ENCODE results near the gene TTC27. TPM values are rescaled to one million over a fixed set of nuclear protein-coding genes. Genes with fewer than 3 reads are reported as not detected.

TTC27 gene
- total and polyA plus RNA-seq, 3 experiments from 2014 or later = 22.1 to 41.7 (median 40.9) TPM

DNA sequence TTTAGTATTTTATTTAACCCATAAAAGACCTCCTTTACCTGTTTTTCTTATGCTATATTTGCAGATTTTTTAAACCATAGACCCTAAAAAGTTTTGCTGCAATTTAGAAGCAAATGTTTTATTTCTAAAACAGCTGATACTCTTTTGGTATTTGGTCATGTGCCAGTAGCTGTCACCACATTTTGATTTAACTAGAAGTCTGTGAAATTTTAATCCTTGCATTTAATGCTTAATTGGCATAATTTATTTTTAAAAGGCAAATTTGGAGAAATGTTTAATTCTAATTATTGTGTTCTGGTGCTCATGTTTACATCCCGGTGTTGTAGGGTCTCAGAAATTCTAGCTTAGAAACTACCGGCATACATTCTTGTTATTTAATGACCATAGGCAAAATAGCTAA lies 111.8 kb downstream of the TTC27 start:
- peaks cover 22 to 75% (median 43%) of the 10 kb centered on the region in 3 donors for H3K36me3 Mint-ChIP-seq
- Histone ChIP-seq H3K9me3 (ENCODE audit: low read length) (no peaks in the 10 kb centered on the region), H3K4me3 (ENCODE audit: low read length) (no peak overlapping the region), H3K4me1 (ENCODE audit: insufficient read depth, low read length) (no peaks in the 10 kb centered on the region), H3K36me3 (ENCODE audit: insufficient read depth, low read length) (peaks cover 8% of the 10 kb centered on the region), H3K27ac (ENCODE audit: low read depth, low read length) (no peak overlapping the region), H3K27me3 (ENCODE audit: insufficient read depth, low read length, poor library complexity, severe bottlenecking) (no peaks in the 10 kb centered on the region)
- no peaks in the 10 kb centered on the region for H3K9me3 Mint-ChIP-seq
- DNase-seq = no peak
- H3K4me1 Mint-ChIP-seq = no peaks in the 10 kb centered on the region
- no peaks in the 10 kb centered on the region for H3K27me3 Mint-ChIP-seq
- no peak overlapping the region for H3K27ac Mint-ChIP-seq
- H3K4me3 Mint-ChIP-seq = no peak overlapping the region
- POLR2A ChIA-PET = no interaction called here
- CTCF ChIA-PET = no interaction called here

DNA sequence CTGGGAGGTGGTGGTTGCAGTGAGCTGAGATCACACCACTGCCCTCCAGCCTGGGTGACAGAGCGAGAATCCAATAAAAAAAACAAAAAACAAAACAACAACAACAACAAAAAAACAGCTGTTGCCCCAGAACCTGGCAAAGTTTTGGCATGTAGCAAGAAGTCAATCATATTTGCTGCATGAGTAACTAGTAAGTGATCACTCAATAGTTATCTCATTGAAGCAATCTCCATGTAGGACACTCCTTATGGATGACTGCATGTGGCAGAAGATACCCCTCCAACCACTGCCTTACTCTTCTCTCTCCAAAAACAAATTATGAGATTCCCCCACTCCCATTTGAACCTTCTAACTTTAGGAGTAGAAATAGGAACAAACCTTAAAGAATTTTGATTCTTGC lies 113.7 kb downstream of the TTC27 start:
- Histone ChIP-seq H3K27ac (ENCODE audit: low read depth, low read length) (no peak overlapping the region), H3K4me3 (ENCODE audit: low read length) (no peak overlapping the region), H3K9me3 (ENCODE audit: low read length) (no peaks in the 10 kb centered on the region), H3K36me3 (ENCODE audit: insufficient read depth, low read length) (peaks cover 8% of the 10 kb centered on the region), H3K27me3 (ENCODE audit: insufficient read depth, low read length, poor library complexity, severe bottlenecking) (no peaks in the 10 kb centered on the region), H3K4me1 (ENCODE audit: insufficient read depth, low read length) (no peaks in the 10 kb centered on the region)
- H3K27ac Mint-ChIP-seq = no peak overlapping the region
- H3K9me3 Mint-ChIP-seq = no peaks in the 10 kb centered on the region
- CTCF ChIA-PET = no interaction called here
- no peak for DNase-seq
- no peaks in the 10 kb centered on the region for H3K27me3 Mint-ChIP-seq
- no peak overlapping the region for H3K4me3 Mint-ChIP-seq
- POLR2A ChIA-PET = no interaction called here
- H3K4me1 Mint-ChIP-seq = no peaks in the 10 kb centered on the region
- peaks cover 23 to 68% (median 35%) of the 10 kb centered on the region in 3 donors for H3K36me3 Mint-ChIP-seq

DNA sequence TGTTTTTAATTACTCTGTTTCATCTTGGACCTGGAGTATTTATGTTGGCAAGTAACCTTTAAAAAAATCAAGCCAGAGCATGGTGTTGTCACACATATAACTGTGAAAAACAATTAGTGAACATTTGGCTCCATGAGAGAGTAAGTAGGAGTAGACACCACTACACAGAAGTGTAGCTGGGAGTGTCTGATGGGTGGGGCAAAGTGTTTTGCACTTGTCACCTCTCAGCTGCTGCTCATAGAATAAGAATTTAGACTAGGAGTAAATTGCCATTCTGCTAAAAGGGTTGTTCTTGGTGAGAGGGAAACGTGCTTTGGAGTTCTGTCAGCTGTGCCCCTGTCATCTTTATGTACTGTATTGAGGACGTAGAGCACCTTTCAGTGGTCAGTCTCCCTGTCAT lies 114.5 kb downstream of the TTC27 start:
- Mint-ChIP-seq H3K4me1 (no peaks in the 10 kb centered on the region), H3K27ac (no peak overlapping the region), H3K4me3 (no peak overlapping the region), H3K27me3 (no peaks in the 10 kb centered on the region), H3K36me3 (peaks cover 21 to 66% (median 33%) of the 10 kb centered on the region in 3 donors), H3K9me3 (no peaks in the 10 kb centered on the region)
- ChIA-PET POLR2A (no interaction called here), CTCF (no interaction called here)
- Histone ChIP-seq H3K36me3 (ENCODE audit: insufficient read depth, low read length) (peaks cover 3% of the 10 kb centered on the region), H3K27ac (ENCODE audit: low read depth, low read length) (no peak overlapping the region), H3K4me3 (ENCODE audit: low read length) (no peak overlapping the region), H3K27me3 (ENCODE audit: insufficient read depth, low read length, poor library complexity, severe bottlenecking) (no peaks in the 10 kb centered on the region), H3K9me3 (ENCODE audit: low read length) (no peaks in the 10 kb centered on the region), H3K4me1 (ENCODE audit: insufficient read depth, low read length) (no peaks in the 10 kb centered on the region)
- DNase-seq = no peak

GRCh38 chr2:32743480-32744236 lies 115.8 kb downstream of the TTC27 start:
- POLR2A ChIA-PET = no interaction called here
- Mint-ChIP-seq H3K9me3 (no peaks in the 10 kb centered on the region), H3K4me1 (no peaks in the 10 kb centered on the region), H3K27me3 (no peaks in the 10 kb centered on the region), H3K27ac (no peak overlapping the region), H3K4me3 (no peak overlapping the region), H3K36me3 (peaks cover 31 to 63% (median 37%) of the 10 kb centered on the region in 3 donors)
- Histone ChIP-seq H3K4me3 (ENCODE audit: low read length) (no peak overlapping the region), H3K9me3 (ENCODE audit: low read length) (no peaks in the 10 kb centered on the region), H3K27ac (ENCODE audit: low read depth, low read length) (no peak overlapping the region), H3K36me3 (ENCODE audit: insufficient read depth, low read length) (no peaks in the 10 kb centered on the region), H3K4me1 (ENCODE audit: insufficient read depth, low read length) (no peaks in the 10 kb centered on the region), H3K27me3 (ENCODE audit: insufficient read depth, low read length, poor library complexity, severe bottlenecking) (no peaks in the 10 kb centered on the region)
- CTCF ChIA-PET = no interaction called here
- no peak for DNase-seq

- CTCF ChIA-PET = interaction anchor here (0.7 kb wide), 1 partner anchor 34 kb away, joined by 3 read pairs; no protein-coding TSS in a partner anchor
- POLR2A ChIA-PET = no interaction called here
These were observed 117.3 kb downstream of the TTC27 start for GRCh38 chr2:32745191-32745590.

GRCh38 chr2:32745675-32746074 lies 117.8 kb downstream of the TTC27 start:
- H3K4me1 ChIP-seq (ENCODE audit: insufficient read depth, low read length) = no peaks in the 10 kb centered on the region
- no peaks in the 10 kb centered on the region for H3K27me3 ChIP-seq (ENCODE audit: insufficient read depth, low read length, poor library complexity, severe bottlenecking)
- ChIA-PET CTCF (interaction anchor here (0.7 kb wide), 1 partner anchor 34 kb away, joined by 3 read pairs; no protein-coding TSS in a partner anchor), POLR2A (no interaction called here)
- Mint-ChIP-seq H3K36me3 (peaks cover 37 to 69% (median 37%) of the 10 kb centered on the region in 3 donors), H3K27ac (no peak overlapping the region), H3K4me3 (no peak overlapping the region), H3K4me1 (no peaks in the 10 kb centered on the region), H3K27me3 (no peaks in the 10 kb centered on the region), H3K9me3 (no peaks in the 10 kb centered on the region)
- H3K9me3 ChIP-seq (ENCODE audit: low read length) = no peaks in the 10 kb centered on the region
- no peak overlapping the region for H3K27ac ChIP-seq (ENCODE audit: low read depth, low read length)
- H3K4me3 ChIP-seq (ENCODE audit: low read length) = no peak overlapping the region
- no peaks in the 10 kb centered on the region for H3K36me3 ChIP-seq (ENCODE audit: insufficient read depth, low read length)
- no peak for DNase-seq

More at GRCh38 chr2:32745191-32745590, 117.3 kb downstream of the TTC27 start:
- Histone ChIP-seq H3K36me3 (ENCODE audit: insufficient read depth, low read length) (no peaks in the 10 kb centered on the region), H3K27me3 (ENCODE audit: insufficient read depth, low read length, poor library complexity, severe bottlenecking) (no peaks in the 10 kb centered on the region), H3K4me1 (ENCODE audit: insufficient read depth, low read length) (no peaks in the 10 kb centered on the region), H3K27ac (ENCODE audit: low read depth, low read length) (no peak overlapping the region), H3K9me3 (ENCODE audit: low read length) (no peaks in the 10 kb centered on the region), H3K4me3 (ENCODE audit: low read length) (no peak overlapping the region)
- Mint-ChIP-seq H3K27ac (peak overlapping the region in 1 of 8 donors; percentile 6), H3K27me3 (no peaks in the 10 kb centered on the region), H3K36me3 (peaks cover 36 to 68% (median 37%) of the 10 kb centered on the region in 3 donors), H3K4me3 (no peak overlapping the region), H3K9me3 (no peaks in the 10 kb centered on the region), H3K4me1 (no peaks in the 10 kb centered on the region)
- no peak for DNase-seq

- Histone ChIP-seq H3K4me1 (ENCODE audit: insufficient read depth, low read length) (no peaks in the 10 kb centered on the region), H3K9me3 (ENCODE audit: low read length) (no peaks in the 10 kb centered on the region), H3K36me3 (ENCODE audit: insufficient read depth, low read length) (no peaks in the 10 kb centered on the region), H3K27me3 (ENCODE audit: insufficient read depth, low read length, poor library complexity, severe bottlenecking) (no peaks in the 10 kb centered on the region), H3K4me3 (ENCODE audit: low read length) (no peak overlapping the region), H3K27ac (ENCODE audit: low read depth, low read length) (no peak overlapping the region)
- Mint-ChIP-seq H3K4me1 (no peaks in the 10 kb centered on the region), H3K27ac (peak overlapping the region in 1 of 8 donors; percentile 6), H3K4me3 (no peak overlapping the region), H3K9me3 (no peaks in the 10 kb centered on the region), H3K36me3 (peaks cover 31 to 63% (median 31%) of the 10 kb centered on the region in 3 donors), H3K27me3 (no peaks in the 10 kb centered on the region)
- POLR2A ChIA-PET = no interaction called here
- DNase-seq = no peak
- CTCF ChIA-PET = no interaction called here
These were observed 118.8 kb downstream of the TTC27 start for GRCh38 chr2:32746669-32747068.

DNA sequence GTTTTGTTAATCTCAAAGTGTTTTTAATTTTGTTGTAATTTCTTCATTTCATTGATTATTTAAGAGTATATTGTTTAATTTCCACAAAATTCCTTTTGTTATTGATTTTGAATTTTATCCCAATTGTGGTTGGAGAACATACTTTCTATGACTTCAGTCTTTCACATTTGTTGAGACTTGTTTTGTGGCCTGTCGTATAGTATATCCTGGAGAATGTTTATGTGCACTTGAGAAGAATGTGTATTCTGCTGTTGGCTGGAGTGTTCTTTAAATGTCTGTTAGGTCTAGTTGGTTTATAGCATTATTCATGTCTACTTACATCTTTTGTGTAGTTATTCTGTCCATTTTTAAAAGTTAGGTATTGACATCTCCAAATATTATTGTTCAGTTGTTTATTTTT lies 120.3 kb downstream of the TTC27 start:
- Histone ChIP-seq H3K4me3 (ENCODE audit: low read length) (no peak overlapping the region), H3K36me3 (ENCODE audit: insufficient read depth, low read length) (no peaks in the 10 kb centered on the region), H3K27me3 (ENCODE audit: insufficient read depth, low read length, poor library complexity, severe bottlenecking) (no peaks in the 10 kb centered on the region), H3K4me1 (ENCODE audit: insufficient read depth, low read length) (no peaks in the 10 kb centered on the region), H3K9me3 (ENCODE audit: low read length) (no peaks in the 10 kb centered on the region), H3K27ac (ENCODE audit: low read depth, low read length) (no peak overlapping the region)
- H3K27ac Mint-ChIP-seq = no peak overlapping the region
- no peaks in the 10 kb centered on the region for H3K4me1 Mint-ChIP-seq
- H3K36me3 Mint-ChIP-seq = peaks cover 25 to 54% (median 28%) of the 10 kb centered on the region in 3 donors
- CTCF ChIA-PET = no interaction called here
- DNase-seq = no peak
- H3K9me3 Mint-ChIP-seq = no peaks in the 10 kb centered on the region
- no peak overlapping the region for H3K4me3 Mint-ChIP-seq
- POLR2A ChIA-PET = no interaction called here
- no peaks in the 10 kb centered on the region for H3K27me3 Mint-ChIP-seq

Data from CD8-positive, alpha-beta memory T cell (primary cell).